HepG2 (cell line): ENCODE data around the gene ATXN7L3. TPM values are rescaled to one million over a fixed set of nuclear protein-coding genes. Genes with fewer than 3 reads are reported as not detected.

Experiments
- DRAP1 ChIP-seq: IDR thresholded peaks from 2 replicates; pipeline ENCODE4 v1.6.1; 2016; ENCODE audit warnings: missing genetic modification reagents, missing compliant biosample characterization
- ETS1 ChIP-seq: sonication (generic); formaldehyde crosslinking; IDR thresholded peaks from 2 replicates; pipeline ENCODE4 v1.4.0; 2020; ENCODE audit warnings: missing genetic modification reagents
- HBP1 ChIP-seq: IDR thresholded peaks from 2 replicates; pipeline ENCODE4 v1.6.1; 2016; ENCODE audit warnings: low read depth, control low read depth
- ISX ChIP-seq: sonication (generic); formaldehyde crosslinking; conservative IDR thresholded peaks from 2 replicates; pipeline ENCODE4 v1.5.0; 2020; ENCODE audit warnings: missing genetic modification reagents
- NCOA2 ChIP-seq: sonication (generic); formaldehyde crosslinking; IDR thresholded peaks from 2 replicates; pipeline ENCODE4 v1.8.0; 2022; ENCODE audit warnings: inconsistent platforms
- NFAT5 ChIP-seq: sonication (generic); formaldehyde crosslinking; IDR thresholded peaks from 2 replicates; pipeline ENCODE4 v1.4.0; 2020; ENCODE audit warnings: missing genetic modification reagents
- RBM22 ChIP-seq: fragments of 200-400 bp; formaldehyde crosslinking; optimal IDR thresholded peaks from 2 replicates; pipeline ENCODE3; 2017; ENCODE audit warnings: mild to moderate bottlenecking, low read length, moderate library complexity
- RFX3 ChIP-seq: IDR thresholded peaks from 2 replicates; pipeline ENCODE4 v1.6.1; 2016; ENCODE audit warnings: missing biosample characterization, missing genetic modification reagents
- YEATS4 ChIP-seq: sonication (generic); formaldehyde crosslinking; IDR thresholded peaks from 2 replicates; pipeline ENCODE4 v1.4.0; 2020; ENCODE audit warnings: missing genetic modification reagents, borderline replicate concordance
- ZFP62 ChIP-seq: sonication (generic); formaldehyde crosslinking; IDR thresholded peaks from 2 replicates; pipeline ENCODE4 v1.4.0; 2020; ENCODE audit warnings: missing genetic modification reagents
- ZMAT3 ChIP-seq: sonication (generic); formaldehyde crosslinking; conservative IDR thresholded peaks from 2 replicates; pipeline ENCODE4 v1.7.0; 2021; ENCODE audit warnings: missing genetic modification reagents
- ZNF10 ChIP-seq: sonication (generic); formaldehyde crosslinking; IDR thresholded peaks from 2 replicates; pipeline ENCODE4 v1.4.0; 2020; ENCODE audit warnings: mild to moderate bottlenecking, low read depth, missing genetic modification reagents, borderline replicate concordance
- ZNF275 ChIP-seq: sonication (generic); formaldehyde crosslinking; IDR thresholded peaks from 2 replicates; pipeline ENCODE4 v1.8.0; 2022; ENCODE audit warnings: missing genetic modification reagents, mild to moderate bottlenecking, inconsistent platforms, borderline replicate concordance
- ZNF451 ChIP-seq: sonication (generic); formaldehyde crosslinking; IDR thresholded peaks from 2 replicates; pipeline ENCODE4 v1.5.0; 2020; ENCODE audit warnings: mild to moderate bottlenecking, missing genetic modification reagents
- ZNF501 ChIP-seq: sonication (generic); formaldehyde crosslinking; IDR thresholded peaks from 2 replicates; pipeline ENCODE4 v1.5.1; 2020; ENCODE audit warnings: mild to moderate bottlenecking, moderate library complexity, missing genetic modification reagents
- ZNF576 ChIP-seq: sonication (generic); formaldehyde crosslinking; IDR thresholded peaks from 2 replicates; pipeline ENCODE4 v1.4.0; 2020; ENCODE audit warnings: mild to moderate bottlenecking, missing genetic modification reagents
- ZNF678 ChIP-seq: sonication (generic); formaldehyde crosslinking; IDR thresholded peaks from 2 replicates; pipeline ENCODE4 v1.4.0; 2020; ENCODE audit warnings: mild to moderate bottlenecking, missing genetic modification reagents
- ZSCAN30 ChIP-seq: sonication (generic); formaldehyde crosslinking; IDR thresholded peaks from 2 replicates; pipeline ENCODE4 v1.5.0; 2020; ENCODE audit warnings: mild to moderate bottlenecking, missing genetic modification reagents
- polyA plus RNA-seq, 8 experiments: library from polyadenylated mRNA; depleted of rRNA in 3 of 8; stranded (reverse) in 7 of 8; unstranded in 1 of 8; fragments of >200 nt; fragmentation: Illumina TruSeq in 4 of 8; extraction: Trizol in 4 of 8; gene quantifications; 2 replicates each; pipeline versions ENCODE4 v1.2.1 to v1.2.3, GENCODE V29; 2011 to 2016; ENCODE audit warnings: low read depth in 4 of 8, missing spikeins in 1 of 8, mixed read lengths in 1 of 8; ENCODE audit not compliant: insufficient read depth in 1 of 8
- total RNA-seq, 5 experiments: library from RNA; depleted of rRNA; stranded (reverse); fragments of >200 nt; fragmentation: Illumina TruSeq; extraction: Trizol; gene quantifications; 2 replicates each; pipeline ENCODE4 v1.2.3, GENCODE V29; 2016; ENCODE audit warnings: low read depth in 1 of 5

Gene ATXN7L3
- total and polyA plus RNA-seq, 2 of the 13 experiments (the other 11 are each of a cell fraction or from before 2014, with no cell fraction given): 44.5 to 59.1 TPM

- TF ChIP-seq ZFP62 (no peak), YEATS4 (peak; percentile 76), ZNF275 (CRISPR knock-in tag) (no peak), ZNF576 (no peak), ZNF451 (CRISPR knock-in tag) (no peak), ETS1 (CRISPR knock-in tag) (0 out of 2 replicates have a peak, but pooled peaks have one; percentile 46), RBM22 (no peak), ZNF501 (CRISPR knock-in tag) (no peak; the same call in 1 of the 2 replicates), ISX (CRISPR knock-in tag) (no peak), HBP1 (CRISPR knock-in tag) (0 out of 2 replicates have a peak, but pooled peaks have one; percentile 73), ZSCAN30 (CRISPR knock-in tag) (no peak), RFX3 (CRISPR knock-in tag) (no peak), ZNF10 (CRISPR knock-in tag) (no peak), NFAT5 (no peak), NCOA2 (no peak), DRAP1 (CRISPR knock-in tag) (no peak), ZNF678 (CRISPR knock-in tag) (peak; percentile 76; the same call in 1 of the 2 replicates), ZMAT3 (no peak)
Observed at GRCh38 chr17:44220213-44221083, 20.8 kb upstream of the ATXN7L3 start (continued).
